KG1 (cell line): ENCODE data around the gene SSH2.
"Not testable (repeated sequence)": the region's sequence is repeated elsewhere in the genome, so short reads cannot be mapped to it uniquely, and the experiment has no call there.

ENCODE experiments used
- DNase-seq: peaks from one replicate; lab custom pipeline; 2025; lab: John Stamatoyannopoulos, UW

SSH2 gene

DNA sequence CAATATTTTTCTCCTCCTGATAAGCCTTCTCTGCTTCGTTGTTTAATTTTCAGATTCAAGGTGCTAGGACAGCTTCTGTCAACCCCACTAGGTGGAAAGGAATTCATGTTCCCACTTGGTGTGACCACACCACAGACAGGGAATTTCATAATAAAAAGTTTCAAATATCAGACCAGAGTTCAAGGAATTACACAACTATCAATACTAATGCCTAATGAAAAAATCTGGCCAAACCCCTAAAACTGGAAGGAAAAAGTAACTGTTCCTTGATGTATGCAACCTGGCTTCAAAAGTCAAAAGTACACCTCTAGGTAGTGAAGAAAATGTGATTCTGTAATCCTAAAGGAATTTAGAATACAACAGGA lies 219.5 kb downstream of the SSH2 start:
- DNase-seq: no peak

GRCh38 chr17:29709866-29710519 lies 220.0 kb downstream of the SSH2 start:
- DNase-seq: no peak

- DNase-seq: no peak
Measured at GRCh38 chr17:29707212-29707571, 222.8 kb downstream of the SSH2 start.

DNA sequence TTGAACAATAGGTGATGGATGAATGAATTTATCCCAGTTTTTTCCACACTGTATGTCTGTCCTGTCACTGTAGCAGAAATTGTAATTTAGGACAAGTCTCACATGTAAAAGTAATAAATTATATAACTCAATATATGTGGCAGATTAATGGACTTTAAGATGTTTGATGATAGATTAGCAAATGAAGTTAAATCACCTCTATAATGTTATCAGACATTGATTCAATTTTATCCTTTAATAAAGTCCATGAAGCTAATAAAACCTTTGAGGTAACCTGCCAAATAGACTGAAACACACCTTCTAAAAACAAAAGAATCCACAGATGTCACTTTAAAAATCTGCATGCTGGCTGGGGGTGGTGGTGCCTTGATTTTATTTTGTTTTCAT lies 224.0 kb downstream of the SSH2 start:
- DNase-seq: no peak

GRCh38 chr17:29705386-29705785 lies 224.6 kb downstream of the SSH2 start:
- no peak for DNase-seq

DNA sequence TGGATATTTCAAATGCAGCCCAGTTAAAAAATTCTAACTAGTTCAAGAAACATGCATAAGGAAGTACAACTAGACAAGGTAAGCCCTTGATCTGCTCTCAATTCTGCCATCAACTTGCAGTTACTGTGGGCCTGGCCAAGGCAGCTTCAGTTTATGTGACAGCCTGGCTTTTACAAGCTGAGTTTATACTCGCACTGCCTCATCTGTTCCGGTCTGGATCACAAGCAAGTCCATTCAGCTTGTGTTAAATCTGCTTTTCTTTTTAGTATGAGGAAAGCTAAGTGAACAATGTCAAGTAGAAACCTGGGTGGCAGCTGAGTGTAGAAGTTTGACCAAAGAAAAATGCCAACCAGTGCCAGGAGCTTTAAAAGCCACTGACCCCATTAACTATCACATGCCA lies 230.7 kb downstream of the SSH2 start:
- DNase-seq: no peak

- DNase-seq: no peak
Measured at GRCh38 chr17:29698837-29699236, 231.2 kb downstream of the SSH2 start.

- DNase-seq: no peak
Measured at GRCh38 chr17:29698019-29698777, 231.8 kb downstream of the SSH2 start.

- DNase-seq: no peak
Measured at GRCh38 chr17:29697371-29697770, 232.7 kb downstream of the SSH2 start.

GRCh38 chr17:29694918-29695563 lies 235.0 kb downstream of the SSH2 start:
- no peak for DNase-seq

DNA sequence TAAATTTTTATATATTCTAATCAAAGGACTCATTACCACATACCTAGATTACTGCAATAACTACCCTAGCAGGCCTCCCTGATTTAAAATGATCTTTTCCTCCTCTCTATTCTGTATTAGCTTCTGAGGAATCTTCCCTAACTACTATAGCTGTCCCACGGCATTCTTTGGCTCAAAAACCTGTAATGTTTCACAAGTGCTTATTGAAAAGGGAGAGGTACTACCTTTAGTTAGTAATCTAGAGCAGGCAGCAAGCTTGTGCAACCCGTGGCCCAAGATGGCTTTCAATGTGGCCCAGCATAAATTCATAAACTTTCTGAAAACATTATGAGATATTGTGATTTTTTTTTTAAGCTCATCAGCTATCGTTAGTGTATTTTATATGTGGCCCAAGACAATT lies 236.3 kb downstream of the SSH2 start:
- DNase-seq: no peak

DNA sequence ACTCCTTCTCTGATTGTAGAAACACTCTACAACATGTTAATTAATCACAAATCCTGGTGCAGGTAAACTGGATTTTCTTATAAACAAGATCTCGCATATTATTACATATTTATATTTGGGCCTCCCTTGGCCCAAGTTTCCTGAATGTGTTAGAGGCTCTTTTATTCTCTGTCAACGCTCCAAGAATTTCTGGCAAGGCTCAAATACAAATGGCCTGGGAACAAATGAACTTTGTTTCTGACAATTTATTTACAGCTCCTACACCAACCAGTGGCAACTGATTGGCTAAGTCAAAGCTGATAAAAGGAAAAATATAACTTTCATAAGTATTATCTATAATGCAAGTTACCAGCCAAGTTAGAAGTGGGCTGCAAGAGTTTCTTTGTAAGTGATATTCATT lies 242.4 kb downstream of the SSH2 start:
- DNase-seq: no peak

DNA sequence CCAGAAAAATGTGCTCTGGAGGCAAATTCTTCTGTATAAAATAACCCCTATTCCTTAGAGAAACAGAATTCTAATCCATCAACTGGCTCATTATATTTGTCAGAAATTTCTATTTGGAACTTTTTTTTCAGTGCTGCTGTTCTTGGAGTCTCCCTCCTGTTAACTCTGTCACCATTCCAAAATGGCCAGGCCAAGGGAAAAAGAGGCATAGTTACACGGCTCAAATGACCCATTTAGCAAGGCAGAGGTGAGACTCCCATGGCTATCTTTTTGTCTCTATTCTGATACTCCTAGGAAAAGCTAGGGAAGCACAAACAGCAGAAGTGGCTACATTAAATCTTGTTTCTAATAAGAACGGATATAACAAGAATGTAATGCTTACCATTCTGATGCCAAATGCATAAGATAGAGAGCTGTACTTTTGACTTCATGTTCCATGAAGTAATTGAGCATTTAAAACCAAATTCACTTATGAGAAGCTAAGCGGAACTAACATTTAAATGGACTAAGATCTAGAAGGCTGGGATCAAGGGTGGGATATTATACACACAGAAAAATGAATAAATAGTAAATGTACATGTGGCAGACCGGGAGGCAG lies 242.9 kb downstream of the SSH2 start:
- DNase-seq: no peak

- no peak for DNase-seq
Measured at GRCh38 chr17:29683481-29683880, 246.5 kb downstream of the SSH2 start.

- no peak for DNase-seq
Measured at GRCh38 chr17:29682987-29683386, 247.0 kb downstream of the SSH2 start.

DNA sequence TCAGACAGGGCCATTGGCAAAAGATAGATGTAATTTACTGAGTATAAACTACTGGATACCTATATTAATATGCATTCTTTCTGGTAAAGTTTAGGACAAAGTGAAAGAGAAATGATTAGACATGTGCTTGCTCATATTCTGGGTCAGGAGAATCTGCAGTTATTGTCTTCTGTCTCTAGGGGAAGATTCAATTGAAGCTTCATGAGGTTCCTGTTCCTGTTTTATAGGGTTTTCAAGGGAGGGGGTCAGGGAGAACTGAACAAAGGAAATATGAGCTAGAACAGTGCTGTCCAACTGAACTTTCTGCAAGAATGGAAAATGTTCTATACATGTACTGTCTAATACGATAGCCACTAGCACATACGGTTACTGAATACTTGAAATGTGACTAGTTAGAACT lies 248.0 kb downstream of the SSH2 start:
- peak; percentile 35 for DNase-seq

DNA sequence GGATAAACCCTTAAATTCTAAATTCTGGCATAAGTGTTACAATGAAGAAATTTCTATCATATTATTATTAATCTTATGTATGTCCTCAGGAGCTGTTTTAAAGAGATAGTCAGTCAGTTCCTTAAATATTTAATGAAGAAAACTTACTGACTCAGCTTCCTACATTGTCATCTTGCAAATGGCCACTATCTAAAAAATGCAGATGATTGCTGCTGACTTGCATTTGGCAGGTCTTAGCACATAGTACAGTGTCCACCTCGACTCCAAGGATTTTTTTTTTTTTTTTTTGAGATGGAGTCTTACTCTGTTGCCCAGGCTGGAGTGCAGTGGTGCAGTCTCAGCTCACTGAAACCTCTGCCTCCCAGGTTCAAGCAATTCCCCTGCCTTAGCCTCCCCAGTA lies 252.2 kb downstream of the SSH2 start:
- DNase-seq: no peak

DNA sequence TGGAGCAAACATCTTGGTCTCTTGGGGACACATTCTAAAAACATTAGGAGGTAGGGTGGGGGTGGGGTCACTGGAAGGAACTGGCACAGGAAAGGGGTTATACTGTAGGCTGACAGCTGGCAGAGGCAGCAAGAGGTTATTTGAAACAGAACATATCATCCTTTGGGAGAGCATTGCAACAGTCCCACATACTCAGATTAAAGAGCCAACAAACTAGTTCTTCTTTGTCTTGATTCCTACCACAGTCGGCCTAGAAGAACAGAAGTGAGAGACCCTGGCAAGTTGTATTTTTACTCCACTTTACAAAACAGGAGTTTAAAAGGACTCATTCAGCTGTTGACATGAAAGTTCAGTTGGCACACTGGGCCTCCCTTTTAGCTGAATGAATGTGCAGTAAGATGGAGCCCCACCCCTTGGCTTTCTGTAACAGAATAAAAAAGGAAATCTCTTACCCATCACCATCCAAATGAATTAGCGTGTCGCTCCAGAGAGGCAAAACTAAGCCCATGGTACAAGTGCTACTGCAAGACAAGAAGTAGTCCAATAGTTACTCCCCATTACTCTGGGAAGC lies 252.7 kb downstream of the SSH2 start:
- no peak for DNase-seq

DNA sequence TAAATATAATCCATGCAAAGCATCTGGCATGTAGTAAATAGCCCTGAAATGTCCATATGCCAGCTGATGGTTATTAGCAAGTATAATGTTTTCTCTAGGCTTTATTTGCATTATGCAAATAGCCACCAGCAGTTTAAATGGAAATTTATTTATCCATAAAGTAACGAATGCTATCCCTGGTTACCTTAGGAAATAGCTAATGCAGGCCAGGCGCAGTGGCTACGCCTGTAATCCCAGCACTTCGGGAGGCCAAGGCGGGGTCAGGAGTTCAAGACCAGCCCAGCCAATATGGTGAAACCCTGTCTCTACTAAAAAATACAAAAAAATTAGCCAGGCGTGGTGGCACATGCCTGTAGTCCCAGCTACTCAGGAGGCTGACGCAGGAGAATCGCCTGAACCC lies 254.1 kb downstream of the SSH2 start:
- not testable (repeated sequence) for DNase-seq

- DNase-seq: no peak
Measured at GRCh38 chr17:29674281-29674680, 255.7 kb downstream of the SSH2 start.

DNA sequence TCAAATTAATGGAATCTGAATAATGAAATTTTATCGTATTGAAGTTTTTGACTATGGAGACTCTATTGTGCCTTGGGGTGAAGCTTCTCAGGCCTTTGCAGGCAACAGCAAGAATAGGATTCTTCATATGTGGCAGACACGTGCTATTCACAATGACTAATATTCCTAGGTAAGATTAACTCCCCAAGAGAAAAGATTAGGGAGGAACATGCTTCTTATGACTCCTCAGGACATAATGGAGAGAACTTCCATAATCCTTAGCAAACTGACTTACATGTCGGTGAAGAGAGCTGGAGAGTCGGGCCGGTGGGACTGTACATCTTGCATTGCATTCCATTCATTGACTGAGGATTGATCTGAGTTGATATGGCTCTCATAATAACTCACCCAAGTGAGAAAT lies 258.4 kb downstream of the SSH2 start:
- DNase-seq: no peak

DNA sequence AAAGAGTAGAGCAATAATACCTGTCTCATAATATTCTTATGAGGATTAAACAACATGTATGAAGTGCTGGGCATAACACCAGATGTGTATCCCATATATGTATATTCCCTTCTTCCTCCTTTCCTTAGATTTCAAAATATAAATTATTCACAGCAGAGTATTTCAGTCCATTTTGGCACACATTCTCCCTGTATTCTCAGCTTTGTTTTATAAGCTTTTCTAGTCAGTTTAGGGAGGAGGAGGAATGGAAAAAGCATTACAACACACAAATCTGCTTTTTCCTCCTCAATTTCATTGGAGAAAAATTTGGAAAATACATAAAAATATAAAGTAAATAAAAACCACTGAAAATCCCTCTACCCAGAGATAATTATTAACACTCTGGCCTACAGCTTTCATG lies 260.8 kb downstream of the SSH2 start:
- no peak for DNase-seq

DNA sequence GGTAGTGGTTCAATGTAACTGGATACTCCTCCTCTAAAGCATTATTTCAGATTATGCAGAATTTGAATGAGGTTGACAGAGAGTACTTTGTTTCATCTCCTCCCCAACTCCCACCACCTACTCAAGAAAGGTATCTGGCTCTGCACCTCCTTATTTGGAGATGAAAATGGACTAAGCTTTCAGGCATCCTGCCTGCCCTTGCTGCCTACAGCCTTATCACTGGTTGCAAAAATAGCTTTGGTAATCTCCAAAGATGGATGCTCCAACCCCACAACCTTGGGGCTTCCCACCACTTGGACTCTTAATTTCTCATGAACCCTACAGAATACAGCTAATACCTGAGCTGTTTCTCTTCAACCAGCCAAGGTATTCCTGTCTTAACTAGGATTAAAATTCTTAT lies 262.1 kb downstream of the SSH2 start:
- no peak for DNase-seq
